HUDEP-2 (cell line): ENCODE measurements around the gene HOXA7.

Experiments
- DNase-seq, 76 experiments: peaks; one replicate each; lab custom pipeline; 2025; ENCODE audit not compliant: unreplicated experiment in 76 of 76; lab: John Stamatoyannopoulos, UW

The HOXA7 gene

GRCh38 chr7:27111042-27111750 is 45.3 kb downstream of the HOXA7 start:
- DNase-seq = no peak

GRCh38 chr7:27110186-27111031 is 46.1 kb downstream of the HOXA7 start:
- no peak for DNase-seq

GRCh38 chr7:27109466-27110185 is 46.8 kb downstream of the HOXA7 start:
- no peak for DNase-seq

GRCh38 chr7:27108390-27109127 is 47.9 kb downstream of the HOXA7 start:
- DNase-seq = no peak

- no peak for DNase-seq
Measured at GRCh38 chr7:27107391-27108381, 48.8 kb downstream of the HOXA7 start.

GRCh38 chr7:27106901-27107240 is 49.6 kb downstream of the HOXA7 start:
- DNase-seq = no peak

- DNase-seq = no peak
Measured at GRCh38 chr7:27106181-27106900, 50.1 kb downstream of the HOXA7 start.

GRCh38 chr7:27105301-27106031 is 51.0 kb downstream of the HOXA7 start:
- DNase-seq = no peak

GRCh38 chr7:27104341-27105058 is 52.0 kb downstream of the HOXA7 start:
- no peak for DNase-seq
